Amygdala (tissue), 56 donors: Measurements from ENCODE around the gene DTX4.
A peak's percentile ranks its signal among the peaks of the same experiment; 100 is the strongest.

Experiments used
- DNase-seq, 56 donors: peaks; one replicate each; lab custom pipeline; 2025; lab: John Stamatoyannopoulos, UW

The DTX4 gene

GRCh38 chr11:59188954-59189353, 17.0 kb downstream of the DTX4 start:
- DNase-seq: no peak

- DNase-seq: no peak
Measured at GRCh38 chr11:59189986-59190385, 18.1 kb downstream of the DTX4 start.

- DNase-seq: no peak
Measured at GRCh38 chr11:59191095-59191494, 19.2 kb downstream of the DTX4 start.

GRCh38 chr11:59191890-59192289, 20.0 kb downstream of the DTX4 start:
- no peak for DNase-seq

- DNase-seq: no peak
Measured at GRCh38 chr11:59192446-59193020, 20.6 kb downstream of the DTX4 start.

GRCh38 chr11:59193587-59194130, 21.7 kb downstream of the DTX4 start:
- no peak for DNase-seq

- no peak for DNase-seq
Measured at GRCh38 chr11:59195586-59195985, 23.7 kb downstream of the DTX4 start.

GRCh38 chr11:59196777-59197176, 24.8 kb downstream of the DTX4 start:
- DNase-seq: no peak

- DNase-seq: peak in 51 of 56 donors; percentile 19 to 85 (median 69)
Measured at GRCh38 chr11:59197991-59198390, 26.1 kb downstream of the DTX4 start.

- DNase-seq: no peak
Measured at GRCh38 chr11:59198726-59199125, 26.8 kb downstream of the DTX4 start.

- DNase-seq: no peak
Measured at GRCh38 chr11:59199546-59200422, 27.9 kb downstream of the DTX4 start.

GRCh38 chr11:59200423-59200746, 28.5 kb downstream of the DTX4 start:
- no peak for DNase-seq

GRCh38 chr11:59201353-59201752, 29.4 kb downstream of the DTX4 start:
- no peak for DNase-seq

- DNase-seq: no peak
Measured at GRCh38 chr11:59204746-59205145, 32.8 kb downstream of the DTX4 start.

- no peak for DNase-seq
Measured at GRCh38 chr11:59205648-59206047, 33.7 kb downstream of the DTX4 start.

GRCh38 chr11:59206635-59207034, 34.7 kb downstream of the DTX4 start:
- DNase-seq: peak in 19 of 56 donors; percentile 15 to 45 (median 28)

GRCh38 chr11:59207988-59208451, 36.1 kb downstream of the DTX4 start:
- peak in 17 of 56 donors; percentile 11 to 70 (median 28) for DNase-seq

- DNase-seq: no peak
Measured at GRCh38 chr11:59208956-59209355, 37.0 kb downstream of the DTX4 start.

- DNase-seq: no peak
Measured at GRCh38 chr11:59212222-59212621, 40.3 kb downstream of the DTX4 start.

- no peak for DNase-seq
Measured at GRCh38 chr11:59212744-59213631, 41.1 kb downstream of the DTX4 start, which contains the start of gene MPEG1. TSS of gene MPEG1 (minus strand) at chr11:59212927. CDS start at chr11:59212865, 62 bp downstream.
